IgD-negative memory B cell (primary cell): ENCODE results near the gene CLPSL2. TPM values are rescaled to one million over a fixed set of nuclear protein-coding genes. Genes with fewer than 3 reads are reported as not detected.

Source experiments
- H3K27ac Mint-ChIP-seq, 3 donors: one replicate each; pipeline ENCODE4 v1.8.0; 2020 to 2022; ENCODE audit warnings: mild to moderate bottlenecking in 3 of 3, mixed read lengths in 3 of 3, moderate library complexity in 1 of 3
- H3K27me3 Mint-ChIP-seq: one replicate; pipeline ENCODE4 v1.8.0; 2021; ENCODE audit warnings: mixed read lengths
- H3K36me3 Mint-ChIP-seq: one replicate; pipeline ENCODE4 v1.8.0; 2020; ENCODE audit warnings: mild to moderate bottlenecking, mixed read lengths
- H3K4me1 Mint-ChIP-seq, 3 donors: one replicate each; pipeline ENCODE4 v1.8.0; 2020 to 2022; ENCODE audit warnings: mixed read lengths in 3 of 3, mild to moderate bottlenecking in 1 of 3
- H3K4me3 Mint-ChIP-seq, 4 donors: one replicate each; pipeline ENCODE4 v1.8.0; 2020 to 2022; ENCODE audit warnings: mild to moderate bottlenecking in 4 of 4, mixed read lengths in 4 of 4, moderate library complexity in 3 of 4
- H3K9me3 Mint-ChIP-seq, 3 donors: one replicate each; pipeline ENCODE4 v1.8.0; 2020 to 2021; ENCODE audit warnings: mixed read lengths in 3 of 3, mild to moderate bottlenecking in 1 of 3
- polyA plus RNA-seq: library from polyadenylated mRNA; unstranded; fragments of 300-500 nt; fragmentation: Illumina TruSeq; gene quantifications from one replicate; pipeline ENCODE4 v1.2.3, GENCODE V29; 2021

The CLPSL2 gene
- polyA plus RNA-seq, 1 donor from 2014 or later, result not detected

GRCh38 chr6:35787266-35788218, 11.1 kb downstream of the CLPSL2 start:
- H3K4me3 Mint-ChIP-seq, result no peak overlapping the region
- H3K4me1 Mint-ChIP-seq, result no peaks in the 10 kb centered on the region
- H3K27ac Mint-ChIP-seq, result peak overlapping the region in 1 of 3 donors; percentile 43
- no peaks in the 10 kb centered on the region for H3K36me3 Mint-ChIP-seq
- H3K9me3 Mint-ChIP-seq, result peaks cover 0 to 3% (median 0%) of the 10 kb centered on the region in 3 donors
- peaks cover 44% of the 10 kb centered on the region for H3K27me3 Mint-ChIP-seq

- peaks cover 0 to 3% (median 0%) of the 10 kb centered on the region in 3 donors for H3K9me3 Mint-ChIP-seq
- no peak overlapping the region for H3K27ac Mint-ChIP-seq
- H3K4me1 Mint-ChIP-seq, result no peaks in the 10 kb centered on the region
- H3K36me3 Mint-ChIP-seq, result no peaks in the 10 kb centered on the region
- no peak overlapping the region for H3K4me3 Mint-ChIP-seq
- peaks cover 44% of the 10 kb centered on the region for H3K27me3 Mint-ChIP-seq
Measured at GRCh38 chr6:35788423-35788982, 12.1 kb downstream of the CLPSL2 start.

GRCh38 chr6:35790683-35791082, 14.3 kb downstream of the CLPSL2 start:
- H3K27ac Mint-ChIP-seq, result no peak overlapping the region
- H3K27me3 Mint-ChIP-seq, result peaks cover 36% of the 10 kb centered on the region
- no peak overlapping the region for H3K4me3 Mint-ChIP-seq
- no peaks in the 10 kb centered on the region for H3K36me3 Mint-ChIP-seq
- H3K9me3 Mint-ChIP-seq, result peaks cover 0 to 3% (median 0%) of the 10 kb centered on the region in 3 donors
- H3K4me1 Mint-ChIP-seq, result no peaks in the 10 kb centered on the region

GRCh38 chr6:35794536-35795452, 18.4 kb downstream of the CLPSL2 start:
- H3K4me1 Mint-ChIP-seq, result no peaks in the 10 kb centered on the region
- no peak overlapping the region for H3K27ac Mint-ChIP-seq
- no peaks in the 10 kb centered on the region for H3K36me3 Mint-ChIP-seq
- peaks cover 0 to 2% (median 0%) of the 10 kb centered on the region in 3 donors for H3K9me3 Mint-ChIP-seq
- no peak overlapping the region for H3K4me3 Mint-ChIP-seq
- peaks cover 17% of the 10 kb centered on the region for H3K27me3 Mint-ChIP-seq

GRCh38 chr6:35795453-35796071, 19.2 kb downstream of the CLPSL2 start:
- Mint-ChIP-seq H3K27ac (no peak overlapping the region), H3K36me3 (no peaks in the 10 kb centered on the region), H3K9me3 (no peaks in the 10 kb centered on the region), H3K27me3 (peaks cover 16% of the 10 kb centered on the region), H3K4me3 (peak overlapping the region in 1 of 4 donors; percentile 29), H3K4me1 (no peaks in the 10 kb centered on the region)

- Mint-ChIP-seq H3K4me1 (no peaks in the 10 kb centered on the region), H3K27ac (no peak overlapping the region), H3K27me3 (peaks cover 16% of the 10 kb centered on the region), H3K36me3 (no peaks in the 10 kb centered on the region), H3K4me3 (no peak overlapping the region), H3K9me3 (no peaks in the 10 kb centered on the region)
Measured at GRCh38 chr6:35796236-35796635, 19.8 kb downstream of the CLPSL2 start.

GRCh38 chr6:35797837-35798526, 21.6 kb downstream of the CLPSL2 start:
- H3K4me1 Mint-ChIP-seq, result no peaks in the 10 kb centered on the region
- peaks cover 16% of the 10 kb centered on the region for H3K27me3 Mint-ChIP-seq
- no peak overlapping the region for H3K4me3 Mint-ChIP-seq
- no peaks in the 10 kb centered on the region for H3K9me3 Mint-ChIP-seq
- no peak overlapping the region for H3K27ac Mint-ChIP-seq
- no peaks in the 10 kb centered on the region for H3K36me3 Mint-ChIP-seq

- no peak overlapping the region for H3K27ac Mint-ChIP-seq
- no peaks in the 10 kb centered on the region for H3K9me3 Mint-ChIP-seq
- no peak overlapping the region for H3K4me3 Mint-ChIP-seq
- peaks cover 16% of the 10 kb centered on the region for H3K27me3 Mint-ChIP-seq
- H3K36me3 Mint-ChIP-seq, result no peaks in the 10 kb centered on the region
- no peaks in the 10 kb centered on the region for H3K4me1 Mint-ChIP-seq
Measured at GRCh38 chr6:35798706-35799105, 22.3 kb downstream of the CLPSL2 start.

GRCh38 chr6:35801148-35801547, 24.8 kb downstream of the CLPSL2 start:
- no peaks in the 10 kb centered on the region for H3K36me3 Mint-ChIP-seq
- no peak overlapping the region for H3K4me3 Mint-ChIP-seq
- no peak overlapping the region for H3K27ac Mint-ChIP-seq
- H3K4me1 Mint-ChIP-seq, result peaks cover 0 to 2% (median 1%) of the 10 kb centered on the region in 3 donors
- peaks cover 22% of the 10 kb centered on the region for H3K27me3 Mint-ChIP-seq
- peaks cover 0 to 5% (median 0%) of the 10 kb centered on the region in 3 donors for H3K9me3 Mint-ChIP-seq

- H3K4me1 Mint-ChIP-seq, result peaks cover 0 to 2% (median 1%) of the 10 kb centered on the region in 3 donors
- no peak within 1 kb of the TSS for H3K27ac Mint-ChIP-seq
- H3K4me3 Mint-ChIP-seq, result peak within 1 kb of the TSS in 1 of 4 donors; percentile 45
- H3K9me3 Mint-ChIP-seq, result peaks cover 0 to 5% (median 0%) of the 10 kb centered on the region in 3 donors
- H3K36me3 Mint-ChIP-seq, result peaks cover 1% of the 10 kb centered on the region
- peaks cover 14% of the 10 kb centered on the region for H3K27me3 Mint-ChIP-seq
Measured at GRCh38 chr6:35804996-35805736, 28.8 kb downstream of the CLPSL2 start, which contains the start of gene LHFPL5. Gene LHFPL5 (plus strand): TSS chr6:35805352. CDS start chr6:35805671, 319 bp downstream.

GRCh38 chr6:35808688-35809087, 32.3 kb downstream of the CLPSL2 start:
- Mint-ChIP-seq H3K27me3 (peaks cover 14% of the 10 kb centered on the region), H3K4me3 (no peak overlapping the region), H3K9me3 (peaks cover 0 to 5% (median 0%) of the 10 kb centered on the region in 3 donors), H3K4me1 (peaks cover 0 to 2% (median 1%) of the 10 kb centered on the region in 3 donors), H3K36me3 (peaks cover 1% of the 10 kb centered on the region), H3K27ac (no peak overlapping the region)

GRCh38 chr6:35809809-35810208, 33.4 kb downstream of the CLPSL2 start:
- peaks cover 0 to under 1% (median under 1%) of the 10 kb centered on the region in 3 donors for H3K4me1 Mint-ChIP-seq
- H3K27me3 Mint-ChIP-seq, result peaks cover 13% of the 10 kb centered on the region
- peaks cover 1% of the 10 kb centered on the region for H3K36me3 Mint-ChIP-seq
- peaks cover 0 to 5% (median 0%) of the 10 kb centered on the region in 3 donors for H3K9me3 Mint-ChIP-seq
- H3K27ac Mint-ChIP-seq, result no peak overlapping the region
- no peak overlapping the region for H3K4me3 Mint-ChIP-seq

GRCh38 chr6:35810971-35811698, 34.7 kb downstream of the CLPSL2 start:
- Mint-ChIP-seq H3K9me3 (no peaks in the 10 kb centered on the region), H3K4me1 (no peaks in the 10 kb centered on the region), H3K36me3 (peaks cover 1% of the 10 kb centered on the region), H3K4me3 (no peak overlapping the region), H3K27ac (no peak overlapping the region), H3K27me3 (peaks cover 7% of the 10 kb centered on the region)
